ENCODE results near the gene ACADM. TPM values are rescaled to one million over a fixed set of nuclear protein-coding genes. Genes with fewer than 3 reads are reported as not detected.

Gene ACADM
- total RNA-seq (2021), result 36.6 to 37.9 TPM (median 37.6 TPM) in 3 replicates
- Bru-seq, nascent RNA, result percentile 80 among the genes with signal in this experiment
- long read RNA-seq, experiment 1, transcript ACADM-218 (11 exons, 2,535 nt), result minor isoform, 21 of 248 reads
- long read RNA-seq, experiment 1, transcript ACADM-202 (12 exons, 2,619 nt), result major isoform, 189 of 248 reads
- long read RNA-seq, experiment 1, partial matches to known transcripts, result 18 of 248 reads
- long read RNA-seq, experiment 1, other reads (novel, unspliced or antisense), result 17 of 248 reads
- long read RNA-seq, experiment 2, transcript ACADM-218 (11 exons, 2,535 nt), result minor isoform, 5 of 69 reads
- long read RNA-seq, experiment 2, transcript ACADM-202 (12 exons, 2,619 nt), result major isoform, 34 of 69 reads
- long read RNA-seq, experiment 2, partial matches to known transcripts, result 11 of 69 reads
- long read RNA-seq, experiment 2, other reads (novel, unspliced or antisense), result 19 of 69 reads
- long read RNA-seq, experiment 3, transcript ACADM-218 (11 exons, 2,535 nt), result minor isoform, 24 of 258 reads
- long read RNA-seq, experiment 3, transcript ACADM-202 (12 exons, 2,619 nt), result major isoform, 183 of 258 reads
- long read RNA-seq, experiment 3, transcript ACADM-203 (12 exons, 1,332 nt), result minor isoform, 7 of 258 reads
- long read RNA-seq, experiment 3, partial matches to known transcripts, result 22 of 258 reads
- long read RNA-seq, experiment 3, other reads (novel, unspliced or antisense), result 22 of 258 reads

GRCh38 chr1:75724472-75725022 is at the start of gene ACADM:
TSS of gene ACADM (plus strand) at chr1:75724709. CDS start at chr1:75724788, 79 bp downstream.
- no peaks in the 10 kb centered on the region for H3K36me3 Mint-ChIP-seq
- no peaks in the 10 kb centered on the region for H3K27me3 Mint-ChIP-seq (ENCODE audit: low read depth)
- POLR2A ChIA-PET, result no interaction called here
- peaks cover 10% of the 10 kb centered on the region; the same call in 1 of the 2 replicates for H3K9me3 Mint-ChIP-seq
- H3K4me1 Mint-ChIP-seq, result peaks cover 46% of the 10 kb centered on the region
- peak within 1 kb of the TSS; percentile 97 for H3K27ac Mint-ChIP-seq
- H3K4me3 Mint-ChIP-seq, result peak within 1 kb of the TSS; percentile 96
- peak; percentile 84 for ATAC-seq
- peak; percentile 72 for DNase-seq (ENCODE audit: low spot score)
- CTCF ChIA-PET, result interaction anchor here (0.6 to 1.3 kb wide), 2 partner anchors 110 to 1287 kb away, joined by 3 to 4 read pairs; no protein-coding TSS in a partner anchor
- TF ChIP-seq HMGXB4 (CRISPR knock-in tag; IDR thresholded peaks at IDR 0.05) (peak; percentile 77; the same call in 1 of the 2 replicates), ETV6 (CRISPR knock-in tag; IDR thresholded peaks at IDR 0.05) (0 out of 2 replicates have a peak, but pooled peaks have one; percentile 18), ELF4 (CRISPR knock-in tag; IDR thresholded peaks at IDR 0.05; ENCODE audit: low read depth) (no peak), E2F1 (CRISPR knock-in tag; IDR thresholded peaks at IDR 0.05) (no peak), ZNF671 (CRISPR knock-in tag; IDR thresholded peaks at IDR 0.05) (no peak), ZNF232 (CRISPR knock-in tag; IDR thresholded peaks at IDR 0.05) (0 out of 2 replicates have a peak, but pooled peaks have one; percentile 27), RELA (CRISPR knock-in tag; IDR thresholded peaks at IDR 0.05; ENCODE audit: borderline replicate concordance) (no peak), ARID4B (CRISPR knock-in tag; IDR thresholded peaks at IDR 0.05; ENCODE audit: borderline replicate concordance) (peak; percentile 64; the same call in 1 of the 2 replicates), GTF2I (CRISPR knock-in tag; conservative IDR thresholded peaks at IDR 0.05) (no peak), FOXJ3 (CRISPR knock-in tag; IDR thresholded peaks at IDR 0.05; ENCODE audit: borderline replicate concordance) (no peak), E2F4 (CRISPR knock-in tag; IDR thresholded peaks at IDR 0.05; ENCODE audit: borderline replicate concordance, low read depth) (no peak), GABPB1 (CRISPR knock-in tag; IDR thresholded peaks at IDR 0.05) (no peak), ZNF219 (CRISPR knock-in tag; IDR thresholded peaks at IDR 0.05; ENCODE audit: borderline replicate concordance) (0 out of 2 replicates have a peak, but pooled peaks have one; percentile 53), NFATC4 (CRISPR knock-in tag; IDR thresholded peaks at IDR 0.05) (no peak), TEAD4 (CRISPR knock-in tag; IDR thresholded peaks at IDR 0.05) (0 out of 2 replicates have a peak, but pooled peaks have one; percentile 53), ZNF138 (CRISPR knock-in tag; conservative IDR thresholded peaks at IDR 0.05) (no peak), ESRRA (CRISPR knock-in tag; IDR thresholded peaks at IDR 0.05; ENCODE audit: borderline replicate concordance) (0 out of 2 replicates have a peak, but pooled peaks have one; percentile 56), MYBL2 (CRISPR knock-in tag; IDR thresholded peaks at IDR 0.05) (peak; percentile 80; the same call in 1 of the 2 replicates), ZNF281 (CRISPR knock-in tag; IDR thresholded peaks at IDR 0.05) (no peak; the same call in 1 of the 2 replicates), ZBTB21 (CRISPR knock-in tag; IDR thresholded peaks at IDR 0.05; ENCODE audit: borderline replicate concordance) (peak; percentile 82; the same call in 1 of the 2 replicates), CREM (CRISPR knock-in tag; IDR thresholded peaks at IDR 0.05) (peak; percentile 42; the same call in 1 of the 2 replicates), E2F5 (CRISPR knock-in tag; IDR thresholded peaks at IDR 0.05) (peak; percentile 86)

Measured in WTC11 (cell line).